Measurements from ENCODE around the gene CCND2.

The CCND2 gene

DNA sequence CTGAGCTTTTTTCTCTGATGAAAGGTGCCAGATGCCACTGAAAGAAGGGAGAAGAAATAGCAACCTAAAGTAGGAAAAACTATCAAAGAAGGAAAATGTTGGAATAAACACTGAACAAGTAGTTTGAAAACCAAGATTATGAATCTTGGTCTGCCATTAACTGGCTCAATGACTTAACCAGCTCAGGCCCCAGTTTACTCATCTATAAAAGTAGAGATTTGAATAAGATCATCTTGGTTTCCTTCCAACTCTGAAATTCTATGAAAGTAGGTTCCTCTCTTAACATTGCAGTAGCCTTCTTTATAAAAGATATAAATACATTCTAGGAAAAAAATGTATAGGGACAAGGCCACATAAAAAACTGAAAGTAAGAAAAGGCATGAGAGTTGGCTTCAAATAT, 16.1 kb upstream of the CCND2 start:
- DNase-seq, result no peak

DNA sequence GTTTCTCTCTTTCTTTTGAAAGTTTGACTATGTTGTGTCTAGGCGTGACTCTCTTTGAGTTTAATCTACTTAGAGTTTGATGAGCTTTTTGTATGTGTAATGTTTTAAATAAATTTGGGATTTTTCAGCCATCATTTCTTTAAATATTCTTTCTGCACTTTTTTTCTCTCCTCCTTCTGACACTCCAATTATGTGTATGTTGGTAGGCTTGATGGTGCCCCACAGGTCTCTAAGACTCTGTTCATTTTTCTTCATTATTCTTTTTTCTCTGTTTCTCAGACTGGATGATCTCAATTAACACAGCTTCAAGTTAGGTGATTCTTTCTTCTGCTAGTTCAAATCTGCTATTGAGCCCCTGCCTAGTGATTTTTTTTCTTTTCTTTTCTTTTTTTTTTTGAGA, 14.5 kb upstream of the CCND2 start:
- DNase-seq, result no peak

DNA sequence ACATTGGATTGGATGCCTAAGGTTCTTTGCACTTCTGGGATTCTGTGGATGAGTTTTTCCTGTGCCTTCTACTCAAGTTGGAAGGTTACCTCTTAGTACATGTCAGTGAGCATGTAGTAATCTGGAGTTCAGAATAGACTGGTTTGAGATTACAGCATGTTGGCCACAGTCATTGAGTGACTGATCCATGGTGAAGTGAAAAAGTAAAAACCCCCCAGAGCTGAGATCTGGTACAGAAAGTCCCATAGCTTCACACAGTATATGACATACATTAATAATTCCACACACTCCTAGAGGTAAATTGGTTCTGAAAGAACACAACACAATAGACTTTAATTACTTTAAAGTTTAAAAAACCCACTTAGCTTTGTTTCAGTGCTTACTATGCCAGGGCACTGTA, 11.9 kb upstream of the CCND2 start:
- no peak for DNase-seq

DNA sequence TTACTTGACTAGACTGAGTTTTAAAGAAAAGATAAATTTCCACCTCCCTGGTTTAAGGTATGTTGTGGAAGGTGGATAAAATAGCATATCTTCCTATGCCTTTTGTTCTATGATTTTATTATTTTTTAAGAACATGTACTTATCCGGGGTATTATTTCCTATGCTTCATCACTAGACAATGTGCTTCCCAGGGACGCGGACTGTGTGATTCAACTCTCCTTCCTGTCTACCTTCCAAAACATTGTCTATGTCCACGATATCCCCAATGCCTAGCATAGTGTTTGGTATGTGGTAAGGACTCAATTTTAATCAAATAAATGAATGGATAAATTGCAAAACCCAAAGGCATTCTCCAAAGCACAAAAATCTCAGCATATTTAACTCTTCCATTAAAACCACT, 8.3 kb upstream of the CCND2 start:
- DNase-seq, result no peak

DNA sequence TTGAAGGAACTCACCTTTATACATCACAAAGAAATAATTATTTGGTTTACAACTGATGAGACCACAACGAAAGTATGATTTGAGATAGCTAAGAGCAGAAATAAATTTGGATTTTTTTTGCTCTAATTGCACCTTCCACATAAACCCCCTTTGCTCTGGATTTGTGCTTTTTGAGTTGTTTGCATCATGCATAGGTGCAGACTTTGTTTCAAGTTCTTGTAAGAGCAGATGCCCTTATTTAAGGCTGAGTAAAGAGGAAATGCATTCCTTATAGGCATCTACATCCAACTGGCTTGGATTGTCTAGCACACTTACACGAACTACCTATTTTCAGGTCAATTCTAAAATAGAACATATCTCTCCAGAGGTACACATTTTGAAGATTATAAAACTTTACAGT, 6.6 kb upstream of the CCND2 start:
- DNase-seq, result no peak

DNA sequence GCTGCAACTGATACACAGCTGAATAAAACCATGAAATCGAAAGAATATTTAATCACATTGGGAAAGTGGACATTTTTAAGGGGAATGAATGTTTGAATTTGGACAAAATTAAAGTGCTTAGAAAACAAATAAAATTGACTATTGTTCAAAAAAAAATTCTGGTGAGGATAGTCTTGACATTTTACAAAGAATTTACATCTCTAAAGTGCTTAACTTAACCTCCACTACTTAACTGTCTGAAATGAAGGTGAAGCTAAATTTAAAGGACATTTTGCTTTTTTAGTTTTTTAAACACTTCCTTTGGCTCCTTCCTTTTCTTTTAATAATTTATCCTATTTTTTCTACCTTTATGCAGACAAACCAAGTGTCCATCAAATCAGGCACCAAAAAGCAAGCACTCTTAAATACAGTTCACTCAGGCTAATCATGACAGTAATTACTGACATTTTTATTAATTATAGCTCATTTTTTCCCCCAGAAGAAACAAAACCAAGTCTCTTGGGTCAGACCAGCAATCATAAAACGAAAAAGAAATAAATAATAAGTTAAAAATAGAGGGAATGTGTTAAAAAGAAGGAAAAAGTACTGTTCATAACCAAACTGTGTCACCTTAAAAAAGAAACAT, 5.7 kb upstream of the CCND2 start:
- no peak for DNase-seq

DNA sequence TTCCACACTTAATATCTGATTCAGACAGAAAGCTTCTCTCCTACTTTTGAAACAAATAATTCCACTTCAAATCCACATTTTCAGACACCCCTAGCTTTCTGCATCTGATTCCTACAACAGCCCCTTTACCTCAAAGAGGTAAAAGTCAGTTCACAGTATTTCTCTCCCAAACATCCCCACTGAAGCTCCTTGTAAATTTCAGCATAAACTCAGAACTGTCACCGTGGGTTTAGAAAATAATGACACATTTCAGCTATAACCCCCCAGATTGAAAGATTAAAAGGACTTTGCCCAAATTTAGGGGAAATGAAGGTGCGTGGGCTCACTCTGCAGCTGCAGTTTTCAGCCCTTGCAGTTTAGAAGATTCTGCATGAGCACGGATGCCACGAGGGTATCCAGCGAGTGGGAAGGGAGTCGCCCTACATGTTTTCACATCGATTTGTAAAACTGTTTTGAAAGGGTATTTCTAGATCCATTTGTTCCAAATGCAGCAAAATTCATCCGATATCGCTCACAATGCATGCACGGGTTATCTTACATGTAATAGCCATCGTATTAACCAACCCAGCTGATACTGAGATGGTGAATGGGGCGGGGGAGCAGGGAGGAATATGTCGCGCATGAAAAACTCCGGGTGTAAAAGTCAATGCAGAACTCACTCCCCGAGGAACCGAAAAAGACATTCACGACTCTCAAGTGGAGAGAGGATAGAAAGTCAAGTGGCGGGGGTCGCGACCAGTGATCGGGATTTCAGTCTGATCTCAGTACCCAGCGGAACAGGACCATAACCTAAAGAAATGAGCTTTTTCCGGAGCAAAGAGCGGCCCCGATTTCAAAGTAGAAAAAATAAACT, 5.0 kb upstream of the CCND2 start:
- DNase-seq, result peak; percentile 51

DNA sequence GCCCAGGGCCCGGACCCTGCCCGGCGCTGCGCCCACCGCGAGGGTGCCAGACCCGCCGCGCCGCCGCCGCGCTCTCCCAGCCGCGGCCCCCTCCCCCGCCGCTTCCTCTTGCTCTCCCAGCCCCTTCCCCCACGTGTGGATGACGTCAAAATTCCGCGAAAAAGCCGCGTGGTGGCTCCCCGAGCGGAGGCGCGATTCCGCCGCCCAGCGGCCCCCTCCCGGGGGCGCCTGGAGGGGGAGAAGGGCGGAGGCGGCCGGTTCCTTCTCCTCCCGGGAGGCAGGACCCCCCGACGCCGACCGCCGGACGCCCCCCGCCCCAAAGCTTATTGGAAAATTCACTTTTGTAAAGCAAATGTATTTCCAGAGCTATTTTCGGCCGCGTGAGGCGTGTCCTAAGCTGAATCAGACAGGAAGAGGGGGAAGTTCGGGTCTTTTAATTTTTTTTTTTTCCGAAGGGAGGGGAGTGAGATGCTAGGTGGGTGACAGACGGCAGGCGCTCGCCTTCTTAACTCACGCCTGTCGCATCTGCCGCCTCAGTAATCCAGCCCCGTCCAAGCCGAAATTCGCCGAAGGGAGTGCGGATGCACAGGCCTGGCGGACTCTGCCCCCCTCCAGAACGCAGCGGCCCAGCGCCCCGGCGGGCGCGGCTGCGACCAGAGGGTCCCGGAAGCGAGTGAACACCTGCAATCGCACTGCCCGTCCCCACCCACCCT, 4.1 kb upstream of the CCND2 start:
- peak; percentile 92 for DNase-seq

DNA sequence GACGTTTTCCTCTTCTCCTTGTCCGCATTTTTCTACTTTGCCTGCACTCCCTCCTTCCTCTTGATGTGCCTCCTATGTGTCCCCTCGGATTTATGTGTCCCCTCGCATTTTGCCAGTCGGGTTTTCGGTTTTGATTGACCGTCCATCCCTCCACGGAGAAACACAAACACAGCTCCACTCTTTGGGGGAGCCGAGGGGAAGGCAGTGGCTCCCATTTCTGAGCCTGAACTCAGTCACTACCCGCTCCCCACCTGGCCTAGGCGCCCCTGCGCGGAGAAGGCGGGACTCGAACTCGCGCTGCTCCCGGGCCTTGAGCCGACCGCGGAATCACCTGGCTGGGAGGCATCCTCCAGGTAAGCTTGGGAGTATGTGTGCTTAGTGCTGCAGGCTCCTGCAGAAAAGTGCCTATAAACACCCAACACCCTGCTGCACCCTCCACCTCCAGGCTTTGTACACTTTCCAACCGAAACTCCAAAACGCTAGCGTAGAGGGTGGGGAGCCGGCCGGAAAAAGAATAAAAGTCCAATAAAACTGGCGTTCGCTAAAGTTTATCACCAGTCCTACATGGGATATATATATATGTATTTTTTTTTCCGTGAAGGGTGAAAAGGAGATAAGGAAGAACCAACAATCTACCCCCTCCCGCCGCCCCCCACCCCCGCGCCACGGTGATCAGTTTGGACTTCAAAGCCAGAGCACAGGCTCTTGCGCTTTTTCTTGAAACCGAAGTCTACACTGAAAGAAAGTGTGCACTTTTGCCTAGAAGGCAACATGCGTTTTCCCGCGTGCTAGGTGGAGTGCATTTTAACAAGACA, 3.3 kb upstream of the CCND2 start:
- peak; percentile 45 for DNase-seq

DNA sequence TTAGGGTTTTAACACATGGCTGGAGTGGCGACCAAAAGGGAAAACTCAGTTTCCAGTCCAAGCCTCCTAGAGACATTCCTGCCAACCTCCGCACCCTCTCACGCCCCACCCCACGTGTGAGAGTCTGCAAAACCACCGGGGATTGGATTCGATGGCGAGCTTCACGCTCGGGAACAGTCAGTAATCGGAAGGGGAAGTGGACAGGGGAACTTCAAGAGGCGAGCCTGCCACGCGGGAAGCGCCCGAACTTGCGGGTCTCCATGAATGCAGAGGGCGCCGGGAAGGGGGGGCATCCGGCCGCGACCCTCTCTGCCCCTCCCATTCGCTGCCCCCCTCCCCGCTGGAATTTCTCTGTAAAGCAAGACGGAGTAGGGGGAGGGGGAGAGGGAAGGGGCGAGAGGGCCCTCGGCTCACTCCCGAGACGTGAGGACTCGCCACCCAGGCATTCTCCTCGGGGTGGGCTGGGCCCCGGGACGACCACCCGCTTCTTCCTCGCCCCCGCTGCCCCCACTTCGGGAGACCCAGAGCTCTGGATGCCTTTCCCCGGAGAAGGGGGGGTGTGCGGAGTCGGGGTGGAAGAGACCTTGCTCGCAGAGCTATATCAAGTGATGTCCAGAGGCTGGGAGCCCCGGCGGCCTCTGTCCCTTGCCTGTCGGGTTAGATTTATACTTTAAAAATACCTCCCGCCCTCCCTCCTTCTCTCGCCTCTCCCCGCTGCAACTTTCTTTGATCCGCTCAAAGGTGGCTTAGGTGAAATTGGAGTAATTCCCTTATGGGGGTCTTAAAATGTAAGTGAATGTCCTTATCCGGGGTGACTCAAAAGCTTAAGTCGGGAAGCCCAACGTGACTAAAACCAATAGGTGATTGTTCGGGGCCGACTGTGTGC, 2.5 kb upstream of the CCND2 start:
- peak; percentile 53 for DNase-seq

DNA sequence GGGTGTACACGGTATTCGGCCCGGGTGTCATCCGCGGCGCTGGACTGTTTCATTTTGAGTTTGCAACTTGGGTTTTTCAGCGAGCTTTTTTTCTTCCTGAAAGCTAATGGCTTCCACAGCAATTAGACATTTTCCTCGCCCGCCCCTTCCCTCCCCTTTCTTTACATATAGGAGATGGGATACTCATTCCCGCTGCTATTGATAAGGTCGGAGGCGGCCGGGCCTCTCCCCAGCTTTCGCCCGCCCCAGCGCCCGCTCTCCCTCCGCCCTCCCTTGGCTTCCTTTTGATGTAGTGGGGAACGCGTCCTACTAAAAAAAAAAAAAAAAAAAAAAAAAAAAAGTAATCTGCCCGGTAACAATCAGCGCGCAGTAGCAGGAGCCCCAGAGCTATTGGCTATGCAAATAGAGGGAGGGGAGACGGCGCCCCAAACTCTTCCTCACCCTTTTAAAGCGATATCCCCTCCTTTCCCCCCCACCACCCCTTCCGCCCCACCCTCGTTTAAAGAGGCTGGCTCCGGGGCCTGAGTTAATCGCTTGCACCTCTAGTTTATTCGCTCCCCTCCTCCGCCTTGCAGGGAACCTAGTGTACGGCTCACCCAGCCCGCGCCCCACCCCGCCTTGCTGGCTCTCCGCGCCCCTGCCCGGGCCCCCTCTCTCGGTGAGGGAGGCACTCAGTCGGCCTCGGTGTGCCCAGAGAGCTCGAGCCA, 1.7 kb upstream of the CCND2 start:
- DNase-seq, result peak; percentile 95

DNA sequence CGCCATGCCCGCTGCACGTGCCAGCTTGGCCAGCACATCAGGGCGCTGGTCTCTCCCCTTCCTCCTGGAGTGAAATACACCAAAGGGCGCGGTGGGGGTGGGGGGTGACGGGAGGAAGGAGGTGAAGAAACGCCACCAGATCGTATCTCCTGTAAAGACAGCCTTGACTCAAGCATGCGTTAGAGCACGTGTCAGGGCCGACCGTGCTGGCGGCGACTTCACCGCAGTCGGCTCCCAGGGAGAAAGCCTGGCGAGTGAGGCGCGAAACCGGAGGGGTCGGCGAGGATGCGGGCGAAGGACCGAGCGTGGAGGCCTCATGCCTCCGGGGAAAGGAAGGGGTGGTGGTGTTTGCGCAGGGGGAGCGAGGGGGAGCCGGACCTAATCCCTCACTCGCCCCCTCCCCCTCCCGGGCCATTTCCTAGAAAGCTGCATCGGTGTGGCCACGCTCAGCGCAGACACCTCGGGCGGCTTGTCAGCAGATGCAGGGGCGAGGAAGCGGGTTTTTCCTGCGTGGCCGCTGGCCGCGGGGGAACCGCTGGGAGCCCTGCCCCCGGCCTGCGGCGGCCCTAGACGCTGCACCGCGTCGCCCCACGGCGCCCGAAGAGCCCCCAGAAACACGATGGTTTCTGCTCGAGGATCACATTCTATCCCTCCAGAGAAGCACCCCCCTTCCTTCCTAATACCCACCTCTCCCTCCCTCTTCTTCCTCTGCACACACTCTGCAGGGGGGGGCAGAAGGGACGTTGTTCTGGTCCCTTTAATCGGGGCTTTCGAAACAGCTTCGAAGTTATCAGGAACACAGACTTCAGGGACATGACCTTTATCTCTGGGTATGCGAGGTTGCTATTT, 914 bp upstream of the CCND2 start:
- DNase-seq, result peak; percentile 79

DNA sequence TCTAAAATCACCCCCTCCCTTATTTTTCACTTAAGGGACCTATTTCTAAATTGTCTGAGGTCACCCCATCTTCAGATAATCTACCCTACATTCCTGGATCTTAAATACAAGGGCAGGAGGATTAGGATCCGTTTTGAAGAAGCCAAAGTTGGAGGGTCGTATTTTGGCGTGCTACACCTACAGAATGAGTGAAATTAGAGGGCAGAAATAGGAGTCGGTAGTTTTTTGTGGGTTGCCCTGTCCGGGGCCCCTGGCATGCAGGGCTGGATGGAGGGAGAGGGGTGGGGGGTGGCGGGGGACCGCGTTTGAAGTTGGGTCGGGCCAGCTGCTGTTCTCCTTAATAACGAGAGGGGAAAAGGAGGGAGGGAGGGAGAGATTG, 300 bp upstream of the CCND2 start:
- DNase-seq, result no peak

DNA sequence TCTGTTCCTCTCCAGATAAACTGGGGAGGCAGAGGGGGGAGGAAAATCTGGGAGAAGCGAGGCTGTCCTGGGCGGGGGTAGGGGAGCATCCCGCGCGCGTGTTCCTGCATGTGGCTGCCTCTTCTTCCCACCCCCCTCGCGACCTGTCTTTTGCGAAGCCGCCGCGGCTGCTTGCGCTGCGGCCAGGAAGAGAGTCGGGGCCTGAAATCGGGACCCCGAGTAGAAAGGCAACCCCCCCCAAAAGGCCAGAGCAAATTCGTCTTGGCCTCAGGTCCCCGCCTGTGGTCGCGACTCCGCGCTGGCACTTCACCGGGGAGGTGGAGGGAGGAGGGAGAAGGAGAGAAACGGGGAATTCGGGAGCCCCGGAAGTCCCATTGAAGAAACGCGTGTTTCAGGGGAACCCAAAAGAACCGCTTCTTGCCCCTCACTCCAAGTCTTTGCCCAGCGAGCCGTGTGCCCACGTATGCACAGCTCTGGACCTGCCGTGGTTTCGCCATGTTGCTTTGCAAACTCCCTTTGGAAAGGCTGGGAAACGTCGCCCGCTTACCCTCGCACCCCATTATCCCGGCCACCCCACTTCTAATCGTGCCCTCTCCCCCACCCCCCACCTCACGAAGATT, 944 bp downstream of the CCND2 start:
- DNase-seq, result peak; percentile 36

DNA sequence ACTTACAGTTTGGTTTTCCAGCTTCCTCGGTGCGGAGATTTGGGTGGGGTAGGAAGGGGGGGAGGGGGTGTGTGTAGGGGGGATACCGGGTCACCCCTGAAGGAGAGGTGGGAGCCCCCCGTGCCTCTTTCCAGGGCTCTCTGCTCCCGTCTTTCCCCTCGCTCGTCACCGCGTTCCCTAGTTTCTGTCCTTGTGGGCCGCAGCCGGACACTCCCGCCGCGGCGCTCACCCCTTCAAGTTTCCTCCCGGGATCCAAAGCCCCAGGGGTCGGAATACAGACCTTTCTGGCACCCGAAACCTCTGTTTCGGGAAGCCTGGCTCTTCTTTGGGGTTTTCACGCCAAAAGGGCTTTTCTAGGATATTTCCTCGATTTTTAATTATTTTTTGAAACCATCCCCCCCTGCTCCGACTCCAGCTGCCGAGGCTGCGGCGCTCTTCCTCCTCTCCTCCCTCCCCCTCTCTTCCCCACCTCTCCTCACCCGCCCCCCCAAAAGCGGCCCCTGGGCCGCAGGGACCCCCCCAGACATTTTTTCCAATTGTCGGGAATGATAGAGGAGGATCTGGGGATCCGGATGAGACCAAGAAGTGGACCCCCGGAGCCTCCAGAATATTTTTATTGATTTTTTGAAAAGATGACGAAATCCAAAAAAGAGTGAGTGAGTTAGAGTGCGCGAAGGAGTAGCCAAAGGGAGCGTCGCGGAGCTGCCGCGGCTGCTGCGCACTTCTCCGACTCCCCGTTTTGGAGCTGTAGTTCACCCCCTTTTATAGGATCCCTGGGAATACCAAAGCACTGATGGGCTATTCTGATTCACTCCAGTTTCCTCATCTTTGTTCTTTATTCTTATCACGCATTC, 1.7 kb downstream of the CCND2 start:
- DNase-seq, result peak; percentile 28

DNA sequence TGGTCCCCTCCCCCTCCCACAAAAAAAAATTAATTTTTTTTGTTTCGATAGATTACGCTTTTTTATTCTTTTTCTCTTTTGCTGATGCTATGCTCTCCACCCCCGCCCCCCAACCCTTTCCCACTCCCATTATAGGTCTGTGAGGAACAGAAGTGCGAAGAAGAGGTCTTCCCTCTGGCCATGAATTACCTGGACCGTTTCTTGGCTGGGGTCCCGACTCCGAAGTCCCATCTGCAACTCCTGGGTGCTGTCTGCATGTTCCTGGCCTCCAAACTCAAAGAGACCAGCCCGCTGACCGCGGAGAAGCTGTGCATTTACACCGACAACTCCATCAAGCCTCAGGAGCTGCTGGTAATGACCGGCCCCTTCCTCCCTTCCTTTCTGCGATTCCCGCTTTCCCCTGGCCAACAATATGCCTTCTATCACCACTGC, 2.3 kb downstream of the CCND2 start:
- DNase-seq, result no peak

DNA sequence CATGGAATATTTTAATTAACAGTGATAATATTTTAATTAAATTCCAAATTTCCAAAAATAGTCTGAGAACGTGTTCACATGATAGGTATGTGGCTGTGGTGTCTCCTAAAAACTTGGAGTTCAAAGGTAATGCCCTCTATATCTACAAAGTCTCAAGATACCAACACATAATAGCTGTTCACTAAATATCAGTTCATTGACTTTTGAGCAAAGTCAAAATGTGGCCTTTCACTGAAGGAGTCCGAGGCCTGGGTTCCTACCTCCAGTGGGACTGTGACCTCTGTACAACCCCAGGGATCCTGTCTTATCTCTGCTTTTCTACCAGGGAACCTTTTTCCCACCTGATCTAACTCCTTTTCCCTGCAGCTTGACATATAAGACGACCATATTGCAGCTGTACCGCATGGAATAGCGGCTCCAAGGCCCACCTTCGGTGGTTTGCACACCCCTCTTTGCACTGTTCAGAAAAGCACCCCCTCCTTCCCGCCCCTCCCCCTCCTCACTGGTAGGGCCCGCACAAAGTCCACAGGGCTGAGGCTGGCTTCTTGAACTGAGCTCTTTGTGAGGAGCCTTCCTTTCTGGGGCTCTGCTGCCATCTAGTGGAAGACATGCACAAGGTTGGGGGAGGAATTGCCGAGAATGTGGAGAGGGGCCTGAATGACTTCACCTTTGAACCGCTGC, 3.1 kb downstream of the CCND2 start:
- peak; percentile 93 for DNase-seq

DNA sequence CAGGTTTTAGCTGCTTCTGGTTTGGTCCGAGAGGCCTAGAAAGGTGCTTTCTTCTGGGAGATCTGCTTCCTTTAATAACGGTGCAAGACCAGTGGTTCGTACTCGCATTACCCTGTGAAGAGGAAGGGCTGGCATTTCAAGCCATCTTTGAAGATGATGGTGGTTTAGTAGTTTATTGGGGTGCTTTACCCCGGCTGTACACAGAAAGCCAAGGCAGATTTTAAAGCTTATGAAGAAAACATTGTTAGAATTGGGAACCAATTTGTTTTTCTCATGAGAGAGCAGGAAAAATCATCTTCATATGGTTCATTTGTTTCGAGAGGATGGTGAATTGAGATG, 3.6 kb downstream of the CCND2 start:
- no peak for DNase-seq

Measured in CD4-positive, alpha-beta T cell treated with Interleukin-17A for 1 hour (primary cell).